ENCODE measurements around the gene SETDB1. TPM values are rescaled to one million over a fixed set of nuclear protein-coding genes. Genes with fewer than 3 reads are reported as not detected.

SETDB1 gene
- total and polyA plus RNA-seq, 2 of the 8 experiments (the other 6 are each of a cell fraction or from before 2014, with no cell fraction given), result 27.5 to 48.8 TPM

- TF ChIP-seq, protein P1, sequence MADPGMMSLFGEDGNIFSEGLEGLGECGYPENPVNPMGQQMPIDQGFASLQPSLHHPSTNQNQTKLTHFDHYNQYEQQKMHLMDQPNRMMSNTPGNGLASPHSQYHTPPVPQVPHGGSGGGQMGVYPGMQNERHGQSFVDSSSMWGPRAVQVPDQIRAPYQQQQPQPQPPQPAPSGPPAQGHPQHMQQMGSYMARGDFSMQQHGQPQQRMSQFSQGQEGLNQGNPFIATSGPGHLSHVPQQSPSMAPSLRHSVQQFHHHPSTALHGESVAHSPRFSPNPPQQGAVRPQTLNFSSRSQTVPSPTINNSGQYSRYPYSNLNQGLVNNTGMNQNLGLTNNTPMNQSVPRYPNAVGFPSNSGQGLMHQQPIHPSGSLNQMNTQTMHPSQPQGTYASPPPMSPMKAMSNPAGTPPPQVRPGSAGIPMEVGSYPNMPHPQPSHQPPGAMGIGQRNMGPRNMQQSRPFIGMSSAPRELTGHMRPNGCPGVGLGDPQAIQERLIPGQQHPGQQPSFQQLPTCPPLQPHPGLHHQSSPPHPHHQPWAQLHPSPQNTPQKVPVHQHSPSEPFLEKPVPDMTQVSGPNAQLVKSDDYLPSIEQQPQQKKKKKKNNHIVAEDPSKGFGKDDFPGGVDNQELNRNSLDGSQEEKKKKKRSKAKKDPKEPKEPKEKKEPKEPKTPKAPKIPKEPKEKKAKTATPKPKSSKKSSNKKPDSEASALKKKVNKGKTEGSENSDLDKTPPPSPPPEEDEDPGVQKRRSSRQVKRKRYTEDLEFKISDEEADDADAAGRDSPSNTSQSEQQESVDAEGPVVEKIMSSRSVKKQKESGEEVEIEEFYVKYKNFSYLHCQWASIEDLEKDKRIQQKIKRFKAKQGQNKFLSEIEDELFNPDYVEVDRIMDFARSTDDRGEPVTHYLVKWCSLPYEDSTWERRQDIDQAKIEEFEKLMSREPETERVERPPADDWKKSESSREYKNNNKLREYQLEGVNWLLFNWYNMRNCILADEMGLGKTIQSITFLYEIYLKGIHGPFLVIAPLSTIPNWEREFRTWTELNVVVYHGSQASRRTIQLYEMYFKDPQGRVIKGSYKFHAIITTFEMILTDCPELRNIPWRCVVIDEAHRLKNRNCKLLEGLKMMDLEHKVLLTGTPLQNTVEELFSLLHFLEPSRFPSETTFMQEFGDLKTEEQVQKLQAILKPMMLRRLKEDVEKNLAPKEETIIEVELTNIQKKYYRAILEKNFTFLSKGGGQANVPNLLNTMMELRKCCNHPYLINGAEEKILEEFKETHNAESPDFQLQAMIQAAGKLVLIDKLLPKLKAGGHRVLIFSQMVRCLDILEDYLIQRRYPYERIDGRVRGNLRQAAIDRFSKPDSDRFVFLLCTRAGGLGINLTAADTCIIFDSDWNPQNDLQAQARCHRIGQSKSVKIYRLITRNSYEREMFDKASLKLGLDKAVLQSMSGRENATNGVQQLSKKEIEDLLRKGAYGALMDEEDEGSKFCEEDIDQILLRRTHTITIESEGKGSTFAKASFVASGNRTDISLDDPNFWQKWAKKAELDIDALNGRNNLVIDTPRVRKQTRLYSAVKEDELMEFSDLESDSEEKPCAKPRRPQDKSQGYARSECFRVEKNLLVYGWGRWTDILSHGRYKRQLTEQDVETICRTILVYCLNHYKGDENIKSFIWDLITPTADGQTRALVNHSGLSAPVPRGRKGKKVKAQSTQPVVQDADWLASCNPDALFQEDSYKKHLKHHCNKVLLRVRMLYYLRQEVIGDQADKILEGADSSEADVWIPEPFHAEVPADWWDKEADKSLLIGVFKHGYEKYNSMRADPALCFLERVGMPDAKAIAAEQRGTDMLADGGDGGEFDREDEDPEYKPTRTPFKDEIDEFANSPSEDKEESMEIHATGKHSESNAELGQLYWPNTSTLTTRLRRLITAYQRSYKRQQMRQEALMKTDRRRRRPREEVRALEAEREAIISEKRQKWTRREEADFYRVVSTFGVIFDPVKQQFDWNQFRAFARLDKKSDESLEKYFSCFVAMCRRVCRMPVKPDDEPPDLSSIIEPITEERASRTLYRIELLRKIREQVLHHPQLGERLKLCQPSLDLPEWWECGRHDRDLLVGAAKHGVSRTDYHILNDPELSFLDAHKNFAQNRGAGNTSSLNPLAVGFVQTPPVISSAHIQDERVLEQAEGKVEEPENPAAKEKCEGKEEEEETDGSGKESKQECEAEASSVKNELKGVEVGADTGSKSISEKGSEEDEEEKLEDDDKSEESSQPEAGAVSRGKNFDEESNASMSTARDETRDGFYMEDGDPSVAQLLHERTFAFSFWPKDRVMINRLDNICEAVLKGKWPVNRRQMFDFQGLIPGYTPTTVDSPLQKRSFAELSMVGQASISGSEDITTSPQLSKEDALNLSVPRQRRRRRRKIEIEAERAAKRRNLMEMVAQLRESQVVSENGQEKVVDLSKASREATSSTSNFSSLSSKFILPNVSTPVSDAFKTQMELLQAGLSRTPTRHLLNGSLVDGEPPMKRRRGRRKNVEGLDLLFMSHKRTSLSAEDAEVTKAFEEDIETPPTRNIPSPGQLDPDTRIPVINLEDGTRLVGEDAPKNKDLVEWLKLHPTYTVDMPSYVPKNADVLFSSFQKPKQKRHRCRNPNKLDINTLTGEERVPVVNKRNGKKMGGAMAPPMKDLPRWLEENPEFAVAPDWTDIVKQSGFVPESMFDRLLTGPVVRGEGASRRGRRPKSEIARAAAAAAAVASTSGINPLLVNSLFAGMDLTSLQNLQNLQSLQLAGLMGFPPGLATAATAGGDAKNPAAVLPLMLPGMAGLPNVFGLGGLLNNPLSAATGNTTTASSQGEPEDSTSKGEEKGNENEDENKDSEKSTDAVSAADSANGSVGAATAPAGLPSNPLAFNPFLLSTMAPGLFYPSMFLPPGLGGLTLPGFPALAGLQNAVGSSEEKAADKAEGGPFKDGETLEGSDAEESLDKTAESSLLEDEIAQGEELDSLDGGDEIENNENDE (IDR thresholded peaks at IDR 0.05; ENCODE audit: insufficient replicate concordance, low read length), result no peak
- no peak for TF ChIP-seq SAP30 (IDR thresholded peaks at IDR 0.05; ENCODE audit: insufficient read depth, insufficient replicate concordance, low read length)
- no peak for TF ChIP-seq SP1 (IDR thresholded peaks at IDR 0.05; ENCODE audit: low read depth, low read length)
- TF ChIP-seq EP300 (IDR thresholded peaks at IDR 0.05; ENCODE audit: borderline replicate concordance in 1 of 2, low read depth in 2 of 2, low read length in 2 of 2), result no peak
- no peak for TF ChIP-seq RAD21 (IDR thresholded peaks at IDR 0.05 in 1 of 2, conservative IDR thresholded peaks at IDR 0.05 in 1 of 2; ENCODE audit: low read depth in 2 of 2, low read length in 2 of 2)
- no peak for TF ChIP-seq KDM1A (IDR thresholded peaks at IDR 0.05; ENCODE audit: borderline replicate concordance, low read length)
- no peak for TF ChIP-seq CTCF (IDR thresholded peaks at IDR 0.05; ENCODE audit: control extremely low read depth in 1 of 3, insufficient read depth in 1 of 3, low read depth in 1 of 3, low read length in 3 of 3)
- TF ChIP-seq BRCA1 (IDR thresholded peaks at IDR 0.05; ENCODE audit: low read depth, low read length), result no peak
These were observed 87.4 kb downstream of the SETDB1 start (continued) for GRCh38 chr1:151013518-151013917.

Data from H1 (cell line).